PFSK-1 (cell line): ENCODE measurements around the gene PRDM16.

ENCODE experiments used
- FOXP2 ChIP-seq: optimal IDR thresholded peaks from 2 replicates; pipeline ENCODE3; 2011; ENCODE audit warnings: borderline replicate concordance, control low read depth, inconsistent platforms; ENCODE audit not compliant: insufficient read depth; ENCODE audit errors: extremely low read length, extremely low read depth
- POLR2AphosphoS5 ChIP-seq: IDR thresholded peaks from 2 replicates; pipeline ENCODE4 v1.6.1; 2012; ENCODE audit warnings: low read depth, mild to moderate bottlenecking, control low read depth, low read length, moderate library complexity
- REST ChIP-seq, 2 experiments: IDR thresholded peaks; 2 replicates each; pipeline versions ENCODE4 v1.6.1 to v1.8.0; 2011 to 2012; ENCODE audit warnings: low read depth in 2 of 2, low read length in 2 of 2, control low read depth in 1 of 2, inconsistent platforms in 1 of 2, mild to moderate bottlenecking in 1 of 2, moderate library complexity in 1 of 2; ENCODE audit not compliant: insufficient read depth in 1 of 2
- SIN3A ChIP-seq: IDR thresholded peaks from 2 replicates; pipeline ENCODE4 v1.6.1; 2012; ENCODE audit warnings: mild to moderate bottlenecking, low read length, moderate library complexity, borderline replicate concordance; ENCODE audit not compliant: insufficient read depth
- TAF1 ChIP-seq: IDR thresholded peaks from 2 replicates; pipeline ENCODE4 v1.6.1; 2012; ENCODE audit warnings: low read length, control low read depth, borderline replicate concordance; ENCODE audit not compliant: insufficient read depth

DNA sequence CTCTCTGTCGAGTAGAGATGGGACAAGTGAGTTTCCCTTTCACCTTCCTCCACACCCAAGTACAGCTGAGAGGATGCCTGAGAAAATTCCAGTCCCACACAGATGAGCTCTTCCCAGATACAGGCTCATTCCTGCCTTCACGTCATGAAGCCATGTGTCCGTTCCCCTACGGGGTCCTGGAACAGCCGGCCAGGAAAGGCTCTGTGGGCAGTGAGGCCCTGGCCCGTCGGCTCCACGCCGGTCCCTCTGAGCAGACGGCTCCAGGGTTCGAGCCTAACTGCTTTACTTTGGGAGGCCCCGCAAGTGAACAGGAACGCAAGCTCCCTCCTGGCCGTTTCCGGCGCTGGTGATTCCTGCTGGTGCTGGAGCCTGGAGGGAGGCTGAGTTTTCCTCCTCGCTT is 328.3 kb downstream of the PRDM16 start:
- TF ChIP-seq FOXP2 = no peak
- no peak for TF ChIP-seq SIN3A
- TF ChIP-seq TAF1 = no peak
- no peak for TF ChIP-seq POLR2AphosphoS5
- TF ChIP-seq REST (IDR thresholded peaks at IDR 0.05; ENCODE audit: insufficient read depth in 1 of 2, low read depth in 2 of 2, low read length in 2 of 2) = no peak
